NT2/D1 (cell line): ENCODE measurements around the gene ZMAT5.

ENCODE experiments used
- YY1 ChIP-seq: IDR thresholded peaks from 2 replicates; pipeline ENCODE4 v1.6.1; 2011; ENCODE audit not compliant: insufficient read length, insufficient read depth
- ZNF274 ChIP-seq: IDR thresholded peaks from 2 replicates; pipeline ENCODE4 v1.6.1; 2011; ENCODE audit warnings: mild to moderate bottlenecking, low read depth, low read length

DNA sequence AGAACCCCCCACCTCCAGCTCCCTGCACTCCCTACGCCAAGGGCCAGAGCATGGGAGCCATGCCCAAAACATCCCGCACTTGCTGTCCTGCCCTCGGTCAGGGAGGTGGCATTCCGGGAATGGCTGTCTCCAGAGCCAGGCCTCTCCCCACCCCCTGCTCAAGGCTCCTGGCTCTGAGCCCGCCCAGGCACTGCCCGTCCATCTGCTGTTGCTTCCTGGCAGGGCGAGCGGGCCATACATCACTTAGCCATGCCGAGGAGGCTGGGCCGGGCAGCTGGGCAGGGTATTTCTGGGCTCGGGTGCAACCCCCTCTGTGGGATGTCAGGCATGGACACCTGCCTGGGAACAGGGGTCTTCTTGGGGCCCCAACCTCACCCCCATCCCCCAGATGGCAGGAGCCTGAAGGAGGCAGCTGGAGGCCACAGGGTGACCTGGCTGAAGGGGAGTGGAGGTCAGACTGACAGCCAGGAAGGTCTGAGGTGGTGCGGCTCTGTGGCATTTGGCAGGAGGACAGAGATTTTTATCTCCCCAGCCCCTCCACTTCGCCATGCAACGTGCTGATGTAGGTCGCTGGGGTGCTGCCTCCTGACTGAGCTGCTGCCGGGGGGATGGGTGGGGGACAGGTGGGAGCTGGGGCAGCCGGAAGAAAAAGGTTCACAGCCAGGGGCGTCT lies 55.7 kb downstream of the ZMAT5 start:
- TF ChIP-seq ZNF274 (no peak), YY1 (no peak)
